ENCODE data around the gene SUPV3L1. TPM values are rescaled to one million over a fixed set of nuclear protein-coding genes. Genes with fewer than 3 reads are reported as not detected.

The SUPV3L1 gene
- total RNA-seq, 1 experiment from 2014 or later: 57.3 TPM

DNA sequence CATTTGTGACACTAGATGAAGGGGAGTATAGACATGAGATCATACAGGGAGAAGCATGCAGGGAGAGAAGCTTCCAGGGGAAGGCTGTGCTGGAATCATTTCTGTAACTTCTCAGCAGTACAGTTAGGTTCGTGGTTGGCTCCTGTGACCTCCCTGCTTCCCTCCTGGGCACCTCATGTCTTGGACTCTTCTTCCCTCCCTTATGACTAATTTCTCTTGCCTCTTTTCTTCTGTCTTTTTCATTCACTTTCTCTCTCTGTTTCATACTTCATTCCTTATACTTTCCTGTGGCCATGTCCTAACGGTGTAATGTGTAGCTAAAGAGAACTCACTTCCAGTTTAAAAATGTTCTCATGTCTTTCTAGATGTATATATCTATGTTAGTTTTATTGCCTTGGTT, 21.0 kb downstream of the SUPV3L1 start:
- Histone ChIP-seq H3K18ac (ENCODE audit: insufficient read length, low read depth, low read length) (no peak overlapping the region), H4K20me1 (ENCODE audit: control insufficient read depth, insufficient read depth, insufficient read length) (no peaks in the 10 kb centered on the region), H2BK5ac (ENCODE audit: insufficient read length, low read length) (no peak overlapping the region), H3K23me2 (ENCODE audit: insufficient read length, low read depth, low read length, poor library complexity, severe bottlenecking) (no peaks in the 10 kb centered on the region), H2AFZ (ENCODE audit: low read length) (no peak overlapping the region), H4K8ac (replicated peaks; ENCODE audit: insufficient read length, low read depth, low read length) (no peak overlapping the region), H3K9me3 (ENCODE audit: control insufficient read depth, low read depth, low read length) (no peaks in the 10 kb centered on the region), H2BK20ac (ENCODE audit: low read depth, low read length, poor library complexity, severe bottlenecking) (no peak overlapping the region), H4K5ac (ENCODE audit: insufficient read length, low read depth, low read length) (no peak overlapping the region), H3K23ac (ENCODE audit: insufficient read length, low read depth, low read length) (no peak overlapping the region), H3K27me3 (ENCODE audit: insufficient read depth, low read length) (no peaks in the 10 kb centered on the region), H2BK15ac (ENCODE audit: low read depth, low read length) (no peak overlapping the region), H3K4me1 (ENCODE audit: insufficient read depth, low read length) (no peaks in the 10 kb centered on the region), H3K79me2 (ENCODE audit: insufficient read depth, low read length) (no peaks in the 10 kb centered on the region), H3K9ac (ENCODE audit: extremely low read depth, insufficient read length, low read length) (no peak overlapping the region), H4K91ac (ENCODE audit: insufficient read length, low read depth, low read length) (no peak overlapping the region), H3K27ac (ENCODE audit: insufficient read length, low read depth, low read length) (no peak overlapping the region), H2BK120ac (ENCODE audit: low read depth, low read length, poor library complexity, severe bottlenecking) (no peak overlapping the region), H2AK5ac (ENCODE audit: insufficient read length, low read length) (no peak overlapping the region), H3K4me2 (ENCODE audit: insufficient read depth, insufficient read length, low read length) (no peak overlapping the region), H3K79me1 (ENCODE audit: insufficient read depth, low read depth, low read length, poor library complexity, severe bottlenecking) (no peaks in the 10 kb centered on the region), H3T11ph (ENCODE audit: low read length) (no peak overlapping the region), H3K14ac (ENCODE audit: insufficient read depth, low read length) (no peak overlapping the region), H3K56ac (ENCODE audit: insufficient read length, low read depth, low read length) (no peak overlapping the region), H3K4ac (ENCODE audit: low read depth, low read length) (no peak overlapping the region), H2BK12ac (ENCODE audit: insufficient read length, low read depth, low read length) (no peak overlapping the region)
- no peak overlapping the region for H3K4me3 Mint-ChIP-seq
- no peaks in the 10 kb centered on the region for H3K27me3 Mint-ChIP-seq (ENCODE audit: low read depth)
- H3K36me3 Mint-ChIP-seq (ENCODE audit: insufficient read depth in 1 of 3, low read depth in 3 of 3): peaks cover 8 to 64% (median 30%) of the 10 kb centered on the region in 3 experiments
- no peak overlapping the region for H3K27ac Mint-ChIP-seq
- no peaks in the 10 kb centered on the region for H3K4me1 Mint-ChIP-seq
- no peaks in the 10 kb centered on the region for H3K9me3 Mint-ChIP-seq
- no peak for DNase-seq
- TF ChIP-seq CTCF (conservative IDR thresholded peaks at IDR 0.05): no peak
- WGBS (ENCODE audit: extremely low coverage, insufficient read length, low lambda C conversion rate): no CpG with 5 or more reads among the region's 2 CpGs

Measured in H9 (cell line).